Endothelial cell (in vitro differentiated cells): ENCODE measurements around the gene JOSD2. TPM values are rescaled to one million over a fixed set of nuclear protein-coding genes. Genes with fewer than 3 reads are reported as not detected.

ENCODE experiments used
- DNase-seq: peaks from one replicate; pipeline ENCODE4 v3.0.0; 2021; ENCODE audit warnings: low spot score
- H3K27ac Mint-ChIP-seq: one replicate; pipeline ENCODE4 v1.8.0; 2021; ENCODE audit warnings: mixed read lengths, inconsistent platforms; ENCODE audit not compliant: unreplicated experiment
- H3K27me3 Mint-ChIP-seq: one replicate; pipeline ENCODE4 v1.8.0; 2021; ENCODE audit warnings: mild to moderate bottlenecking, moderate library complexity, mixed read lengths, inconsistent platforms; ENCODE audit not compliant: unreplicated experiment
- H3K36me3 Mint-ChIP-seq: one replicate; pipeline ENCODE4 v1.8.0; 2021; ENCODE audit warnings: mild to moderate bottlenecking, low read depth, mixed read lengths, inconsistent platforms; ENCODE audit not compliant: unreplicated experiment
- H3K4me1 Mint-ChIP-seq: one replicate; pipeline ENCODE4 v1.8.0; 2021; ENCODE audit warnings: mild to moderate bottlenecking, mixed read lengths, inconsistent platforms; ENCODE audit not compliant: unreplicated experiment
- H3K4me3 Mint-ChIP-seq: one replicate; pipeline ENCODE4 v1.8.0; 2021; ENCODE audit warnings: mild to moderate bottlenecking, mixed read lengths, inconsistent platforms; ENCODE audit not compliant: unreplicated experiment
- H3K9me3 Mint-ChIP-seq: one replicate; pipeline ENCODE4 v1.8.0; 2021; ENCODE audit warnings: mixed read lengths, inconsistent platforms; ENCODE audit not compliant: unreplicated experiment
- total RNA-seq: library from RNA; stranded (reverse); fragmentation: NEBNext Ultra II Directional; extraction: Animal tissue kit (Norgen Biotek cat#: 25700); gene quantifications from one replicate; pipeline ENCODE4 v1.2.1, GENCODE V29; 2021; ENCODE audit not compliant: unreplicated experiment
- TF ChIP-seq, protein P1 (sequence below): fragments of 200-600 bp; sonication (generic); IDR thresholded peaks from one replicate; pipeline ENCODE4 v1.5.0; 2021; ENCODE audit warnings: antibody characterized with exemption; ENCODE audit not compliant: unreplicated experiment

JOSD2 gene
- total RNA-seq, 1 donor from 2014 or later = 0.46 TPM

GRCh38 chr19:50520822-50521465 is 10.0 kb upstream of the JOSD2 start:
- Mint-ChIP-seq H3K4me1 (no peaks in the 10 kb centered on the region), H3K27ac (no peak overlapping the region), H3K36me3 (peaks cover 4% of the 10 kb centered on the region), H3K4me3 (no peak overlapping the region), H3K27me3 (peaks cover 7% of the 10 kb centered on the region), H3K9me3 (peaks cover 12% of the 10 kb centered on the region)
- TF ChIP-seq, protein P1, sequence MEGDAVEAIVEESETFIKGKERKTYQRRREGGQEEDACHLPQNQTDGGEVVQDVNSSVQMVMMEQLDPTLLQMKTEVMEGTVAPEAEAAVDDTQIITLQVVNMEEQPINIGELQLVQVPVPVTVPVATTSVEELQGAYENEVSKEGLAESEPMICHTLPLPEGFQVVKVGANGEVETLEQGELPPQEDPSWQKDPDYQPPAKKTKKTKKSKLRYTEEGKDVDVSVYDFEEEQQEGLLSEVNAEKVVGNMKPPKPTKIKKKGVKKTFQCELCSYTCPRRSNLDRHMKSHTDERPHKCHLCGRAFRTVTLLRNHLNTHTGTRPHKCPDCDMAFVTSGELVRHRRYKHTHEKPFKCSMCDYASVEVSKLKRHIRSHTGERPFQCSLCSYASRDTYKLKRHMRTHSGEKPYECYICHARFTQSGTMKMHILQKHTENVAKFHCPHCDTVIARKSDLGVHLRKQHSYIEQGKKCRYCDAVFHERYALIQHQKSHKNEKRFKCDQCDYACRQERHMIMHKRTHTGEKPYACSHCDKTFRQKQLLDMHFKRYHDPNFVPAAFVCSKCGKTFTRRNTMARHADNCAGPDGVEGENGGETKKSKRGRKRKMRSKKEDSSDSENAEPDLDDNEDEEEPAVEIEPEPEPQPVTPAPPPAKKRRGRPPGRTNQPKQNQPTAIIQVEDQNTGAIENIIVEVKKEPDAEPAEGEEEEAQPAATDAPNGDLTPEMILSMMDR = no peak
- DNase-seq = no peak

DNA sequence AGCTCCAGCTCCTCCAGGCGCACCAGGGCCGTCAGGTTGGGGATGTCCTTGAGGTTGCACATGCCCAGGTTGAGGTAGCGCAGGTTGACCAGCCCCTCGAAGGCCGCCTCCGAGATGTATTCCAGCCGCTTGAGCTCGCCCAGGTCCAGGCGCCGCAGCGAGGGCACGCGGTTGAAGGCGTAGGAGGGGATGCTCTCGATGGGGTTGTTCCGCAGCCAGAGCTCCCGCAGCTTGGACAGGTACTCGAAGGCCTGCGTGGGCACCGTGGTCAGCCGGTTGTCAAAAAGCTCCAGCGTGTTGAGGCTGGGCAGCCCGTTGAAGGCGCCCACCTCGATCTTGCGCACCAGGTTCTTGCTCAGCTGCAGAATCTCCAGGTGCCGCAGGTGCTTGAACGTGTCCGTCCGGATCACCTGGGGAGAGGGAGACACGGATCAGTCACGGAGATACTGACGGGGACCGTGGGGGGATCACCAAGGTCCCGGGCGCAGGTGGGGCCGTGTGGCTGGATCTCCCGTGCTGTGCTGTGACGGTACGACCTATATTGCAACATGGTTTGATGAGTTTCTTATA is 8.1 kb upstream of the JOSD2 start:
- no peak overlapping the region for H3K27ac Mint-ChIP-seq
- peaks cover 13% of the 10 kb centered on the region for H3K27me3 Mint-ChIP-seq
- H3K36me3 Mint-ChIP-seq = peaks cover 8% of the 10 kb centered on the region
- no peaks in the 10 kb centered on the region for H3K4me1 Mint-ChIP-seq
- DNase-seq = no peak
- H3K9me3 Mint-ChIP-seq = peaks cover 12% of the 10 kb centered on the region
- TF ChIP-seq, protein P1 = no peak
- no peak overlapping the region for H3K4me3 Mint-ChIP-seq

- Mint-ChIP-seq H3K27me3 (peaks cover 15% of the 10 kb centered on the region), H3K36me3 (peaks cover 8% of the 10 kb centered on the region), H3K9me3 (peaks cover 12% of the 10 kb centered on the region), H3K4me1 (no peaks in the 10 kb centered on the region), H3K27ac (no peak overlapping the region), H3K4me3 (no peak overlapping the region)
- TF ChIP-seq, protein P1 = no peak
- no peak for DNase-seq
These were observed 7.4 kb upstream of the JOSD2 start for GRCh38 chr19:50518091-50519005.

DNA sequence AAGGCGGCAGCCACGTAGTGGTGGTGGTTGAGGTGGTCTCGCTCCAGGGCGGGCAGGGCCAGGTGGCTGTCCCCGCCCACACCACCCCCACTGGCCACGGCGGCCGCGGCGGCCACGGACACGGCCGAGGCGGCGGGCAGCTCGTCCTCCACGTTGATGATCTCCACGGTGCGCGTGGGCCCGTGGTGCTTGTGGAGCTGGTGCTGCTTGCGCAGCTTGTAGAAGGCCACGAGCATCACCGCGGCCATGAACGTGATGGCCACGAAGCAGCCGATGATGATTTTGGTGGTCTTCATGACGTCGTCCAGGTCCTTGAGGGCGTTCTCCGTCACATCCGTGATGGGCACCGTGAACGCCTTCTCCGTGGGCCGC is 6.7 kb upstream of the JOSD2 start:
- Mint-ChIP-seq H3K4me1 (no peaks in the 10 kb centered on the region), H3K4me3 (no peak overlapping the region), H3K9me3 (peaks cover 8% of the 10 kb centered on the region)

More for the DNA sequence above, 6.7 kb upstream of the JOSD2 start:
- H3K27ac Mint-ChIP-seq = no peak overlapping the region
- H3K36me3 Mint-ChIP-seq = peaks cover 5% of the 10 kb centered on the region
- no peak for DNase-seq
- TF ChIP-seq, protein P1 = no peak
- H3K27me3 Mint-ChIP-seq = peaks cover 15% of the 10 kb centered on the region
